GM23338 (cell line): ENCODE results near the gene STAB2. TPM values are rescaled to one million over a fixed set of nuclear protein-coding genes. Genes with fewer than 3 reads are reported as not detected.

Source experiments
- ATAC-seq: fragments of 200-7000 bp; cut with Tn5 transposase; 3 replicates; pipeline ENCODE4 v1.9.1; 2020
- DNase-seq: peaks from one replicate; pipeline ENCODE4 v3.0.0-alpha.2; 2015; ENCODE audit warnings: low spot score
- H2AFZ ChIP-seq: fragments of 200-600 bp; sonication (generic); 2 replicates; pipeline ENCODE4 v1.8.0; 2016; ENCODE audit warnings: antibody characterized with exemption, mild to moderate bottlenecking, moderate library complexity
- H3F3A ChIP-seq: fragments of 200-600 bp; sonication (generic); replicated peaks from 2 replicates; pipeline ENCODE4 v1.8.0; 2017; ENCODE audit warnings: antibody characterized with exemption, mixed run types, low read depth
- H3K27ac ChIP-seq: fragments of 200-600 bp; sonication (generic); 2 replicates; pipeline ENCODE4 v1.6.1; 2016; ENCODE audit warnings: low read depth
- H3K27me3 ChIP-seq: fragments of 200-600 bp; sonication (generic); 2 replicates; pipeline ENCODE4 v1.8.0; 2016; ENCODE audit warnings: mild to moderate bottlenecking, mixed run types, moderate library complexity; ENCODE audit not compliant: insufficient read depth
- H3K36me3 ChIP-seq: fragments of 200-600 bp; sonication (generic); 2 replicates; pipeline ENCODE4 v1.8.0; 2016; ENCODE audit warnings: mild to moderate bottlenecking; ENCODE audit not compliant: insufficient read depth
- H3K4me1 ChIP-seq: fragments of 200-600 bp; sonication (generic); 2 replicates; pipeline ENCODE4 v1.8.0; 2016; ENCODE audit warnings: mild to moderate bottlenecking, moderate library complexity; ENCODE audit not compliant: insufficient read depth
- H3K4me2 ChIP-seq: fragments of 200-600 bp; sonication (generic); 2 replicates; pipeline ENCODE4 v1.7.1; 2017; ENCODE audit warnings: mixed run types
- H3K4me3 ChIP-seq: fragments of 200-600 bp; sonication (generic); 2 replicates; pipeline ENCODE4 v1.6.1; 2016; ENCODE audit warnings: mixed run types
- H3K79me2 ChIP-seq: fragments of 200-600 bp; sonication (generic); replicated peaks from 2 replicates; pipeline ENCODE4 v1.8.0; 2017; ENCODE audit warnings: mild to moderate bottlenecking; ENCODE audit not compliant: insufficient read depth
- H3K9me2 ChIP-seq: fragments of 200-600 bp; sonication (generic); 2 replicates; pipeline ENCODE4 v1.8.0; 2017; ENCODE audit not compliant: insufficient read depth
- H4K20me1 ChIP-seq: fragments of 200-600 bp; sonication (generic); replicated peaks from 2 replicates; pipeline ENCODE4 v1.8.0; 2017; ENCODE audit warnings: mild to moderate bottlenecking; ENCODE audit not compliant: insufficient read depth
- H3K27ac Mint-ChIP-seq: 2 replicates; pipeline ENCODE4 v1.8.0; 2020; ENCODE audit warnings: inconsistent platforms, mild to moderate bottlenecking, moderate library complexity, mixed read lengths
- H3K27me3 Mint-ChIP-seq: 3 replicates; pipeline ENCODE4 v1.8.0; 2022; ENCODE audit warnings: low read depth, mild to moderate bottlenecking, moderate library complexity, mixed read lengths, inconsistent platforms; ENCODE audit not compliant: insufficient read depth, poor library complexity
- H3K36me3 Mint-ChIP-seq: 3 replicates; pipeline ENCODE4 v1.8.0; 2021; ENCODE audit warnings: low read depth, mild to moderate bottlenecking, inconsistent platforms, moderate library complexity, mixed read lengths
- H3K4me1 Mint-ChIP-seq: 3 replicates; pipeline ENCODE4 v1.8.0; 2020; ENCODE audit warnings: mild to moderate bottlenecking, inconsistent platforms, mixed read lengths
- H3K4me3 Mint-ChIP-seq: 3 replicates; pipeline ENCODE4 v1.8.0; 2021; ENCODE audit warnings: moderate library complexity, mild to moderate bottlenecking, inconsistent platforms, mixed read lengths
- H3K9me3 Mint-ChIP-seq: 3 replicates; pipeline ENCODE4 v1.8.0; 2020; ENCODE audit warnings: moderate library complexity, mild to moderate bottlenecking, inconsistent platforms, mixed read lengths
- EZH2 ChIP-seq: fragments of 200-600 bp; sonication (generic); IDR thresholded peaks from one replicate; pipeline ENCODE4 v1.8.0; 2017; ENCODE audit warnings: antibody characterized with exemption, mild to moderate bottlenecking, low read depth; ENCODE audit not compliant: unreplicated experiment
- POLR2AphosphoS5 ChIP-seq: IDR thresholded peaks from 2 replicates; pipeline ENCODE4 v1.6.1; 2016; ENCODE audit warnings: antibody characterized with exemption, low read depth
- ZNF114 ChIP-seq: fragments of 250-450 bp; sonication (Bioruptor Pico); IDR thresholded peaks from 2 replicates; pipeline ENCODE4 v1.5.0; 2020; ENCODE audit warnings: mild to moderate bottlenecking, moderate library complexity
- ZNF331 ChIP-seq: fragments of 250-450 bp; sonication (Bioruptor Pico); IDR thresholded peaks from 2 replicates; pipeline ENCODE4 v1.5.0; 2020; ENCODE audit warnings: low read depth, mild to moderate bottlenecking, moderate library complexity
- polyA plus RNA-seq: library from polyadenylated mRNA; unstranded; fragments of >200 nt; fragmentation: Nextera tagmentation; extraction: Ambion mirVana; gene quantifications from 2 replicates; pipeline ENCODE4 v1.2.1, GENCODE V29; 2016
- total RNA-seq: library from RNA; depleted of rRNA; stranded (reverse); fragments of >200 nt; shearing (Covaris generic); gene quantifications from 2 replicates; pipeline ENCODE4 v1.2.3, GENCODE V29; 2014
- TF ChIP-seq, protein P1 (sequence below): IDR thresholded peaks from 2 replicates; pipeline ENCODE4 v1.6.1; 2016; ENCODE audit warnings: antibody characterized with exemption
- TF ChIP-seq, protein P2 (sequence below), 2 experiments: fragments of 200-600 bp in 1 of 2; sonication (generic) in 1 of 2; conservative IDR thresholded peaks; 2 replicates each; pipeline versions ENCODE4 v1.5.1 to v1.6.1; 2016 to 2017; ENCODE audit warnings: antibody characterized with exemption in 2 of 2, low read depth in 2 of 2, mild to moderate bottlenecking in 2 of 2, moderate library complexity in 1 of 2
- TF ChIP-seq, protein P3 (sequence below): IDR thresholded peaks from one replicate; pipeline ENCODE4 v1.6.1; 2018; ENCODE audit warnings: antibody characterized with exemption; ENCODE audit not compliant: unreplicated experiment
- TF ChIP-seq, protein P4 (sequence below): fragments of 250-450 bp; sonication (Bioruptor Pico); IDR thresholded peaks from 2 replicates; pipeline ENCODE4 v1.5.0; 2020; ENCODE audit warnings: mild to moderate bottlenecking, moderate library complexity

The STAB2 gene
- total and polyA plus RNA-seq, 2 experiments from 2014 or later: 0.14 TPM; not detected in 1

DNA sequence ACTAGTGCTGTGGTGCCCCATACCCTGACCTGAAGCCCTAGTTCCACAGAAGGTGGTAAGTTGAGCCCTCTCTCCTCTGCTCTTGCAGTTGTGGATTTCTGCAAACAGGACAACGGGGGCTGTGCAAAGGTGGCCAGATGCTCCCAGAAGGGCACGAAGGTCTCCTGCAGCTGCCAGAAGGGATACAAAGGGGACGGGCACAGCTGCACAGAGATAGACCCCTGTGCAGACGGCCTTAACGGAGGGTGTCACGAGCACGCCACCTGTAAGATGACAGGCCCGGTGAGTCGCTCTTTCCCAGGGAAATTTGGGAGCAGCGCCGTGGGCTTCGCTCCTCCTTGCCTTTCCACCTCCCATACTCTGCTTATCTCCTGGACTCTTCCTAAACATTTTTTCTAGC lies 161.8 kb downstream of the STAB2 start:
- Mint-ChIP-seq H3K27me3 (peaks cover 4% of the 10 kb centered on the region), H3K9me3 (no peaks in the 10 kb centered on the region), H3K4me1 (peaks cover 7% of the 10 kb centered on the region; the same call in 2 of the 3 replicates), H3K36me3 (no peaks in the 10 kb centered on the region), H3K4me3 (no peak overlapping the region), H3K27ac (no peak overlapping the region)
- no peaks in the 10 kb centered on the region for H3F3A ChIP-seq
- no peaks in the 10 kb centered on the region for H3K27me3 ChIP-seq
- H3K9me2 ChIP-seq: no peaks in the 10 kb centered on the region
- no peak for DNase-seq
- TF ChIP-seq ZNF331 (CRISPR knock-in tag) (no peak), EZH2 (no peak), ZNF114 (no peak), POLR2AphosphoS5 (no peak)
- TF ChIP-seq, protein P1, sequence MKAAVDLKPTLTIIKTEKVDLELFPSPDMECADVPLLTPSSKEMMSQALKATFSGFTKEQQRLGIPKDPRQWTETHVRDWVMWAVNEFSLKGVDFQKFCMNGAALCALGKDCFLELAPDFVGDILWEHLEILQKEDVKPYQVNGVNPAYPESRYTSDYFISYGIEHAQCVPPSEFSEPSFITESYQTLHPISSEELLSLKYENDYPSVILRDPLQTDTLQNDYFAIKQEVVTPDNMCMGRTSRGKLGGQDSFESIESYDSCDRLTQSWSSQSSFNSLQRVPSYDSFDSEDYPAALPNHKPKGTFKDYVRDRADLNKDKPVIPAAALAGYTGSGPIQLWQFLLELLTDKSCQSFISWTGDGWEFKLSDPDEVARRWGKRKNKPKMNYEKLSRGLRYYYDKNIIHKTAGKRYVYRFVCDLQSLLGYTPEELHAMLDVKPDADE: no peak
- TF ChIP-seq, protein P2, sequence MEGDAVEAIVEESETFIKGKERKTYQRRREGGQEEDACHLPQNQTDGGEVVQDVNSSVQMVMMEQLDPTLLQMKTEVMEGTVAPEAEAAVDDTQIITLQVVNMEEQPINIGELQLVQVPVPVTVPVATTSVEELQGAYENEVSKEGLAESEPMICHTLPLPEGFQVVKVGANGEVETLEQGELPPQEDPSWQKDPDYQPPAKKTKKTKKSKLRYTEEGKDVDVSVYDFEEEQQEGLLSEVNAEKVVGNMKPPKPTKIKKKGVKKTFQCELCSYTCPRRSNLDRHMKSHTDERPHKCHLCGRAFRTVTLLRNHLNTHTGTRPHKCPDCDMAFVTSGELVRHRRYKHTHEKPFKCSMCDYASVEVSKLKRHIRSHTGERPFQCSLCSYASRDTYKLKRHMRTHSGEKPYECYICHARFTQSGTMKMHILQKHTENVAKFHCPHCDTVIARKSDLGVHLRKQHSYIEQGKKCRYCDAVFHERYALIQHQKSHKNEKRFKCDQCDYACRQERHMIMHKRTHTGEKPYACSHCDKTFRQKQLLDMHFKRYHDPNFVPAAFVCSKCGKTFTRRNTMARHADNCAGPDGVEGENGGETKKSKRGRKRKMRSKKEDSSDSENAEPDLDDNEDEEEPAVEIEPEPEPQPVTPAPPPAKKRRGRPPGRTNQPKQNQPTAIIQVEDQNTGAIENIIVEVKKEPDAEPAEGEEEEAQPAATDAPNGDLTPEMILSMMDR (conservative IDR thresholded peaks at IDR 0.05; ENCODE audit: low read depth in 2 of 2): no peak
- TF ChIP-seq, protein P3, sequence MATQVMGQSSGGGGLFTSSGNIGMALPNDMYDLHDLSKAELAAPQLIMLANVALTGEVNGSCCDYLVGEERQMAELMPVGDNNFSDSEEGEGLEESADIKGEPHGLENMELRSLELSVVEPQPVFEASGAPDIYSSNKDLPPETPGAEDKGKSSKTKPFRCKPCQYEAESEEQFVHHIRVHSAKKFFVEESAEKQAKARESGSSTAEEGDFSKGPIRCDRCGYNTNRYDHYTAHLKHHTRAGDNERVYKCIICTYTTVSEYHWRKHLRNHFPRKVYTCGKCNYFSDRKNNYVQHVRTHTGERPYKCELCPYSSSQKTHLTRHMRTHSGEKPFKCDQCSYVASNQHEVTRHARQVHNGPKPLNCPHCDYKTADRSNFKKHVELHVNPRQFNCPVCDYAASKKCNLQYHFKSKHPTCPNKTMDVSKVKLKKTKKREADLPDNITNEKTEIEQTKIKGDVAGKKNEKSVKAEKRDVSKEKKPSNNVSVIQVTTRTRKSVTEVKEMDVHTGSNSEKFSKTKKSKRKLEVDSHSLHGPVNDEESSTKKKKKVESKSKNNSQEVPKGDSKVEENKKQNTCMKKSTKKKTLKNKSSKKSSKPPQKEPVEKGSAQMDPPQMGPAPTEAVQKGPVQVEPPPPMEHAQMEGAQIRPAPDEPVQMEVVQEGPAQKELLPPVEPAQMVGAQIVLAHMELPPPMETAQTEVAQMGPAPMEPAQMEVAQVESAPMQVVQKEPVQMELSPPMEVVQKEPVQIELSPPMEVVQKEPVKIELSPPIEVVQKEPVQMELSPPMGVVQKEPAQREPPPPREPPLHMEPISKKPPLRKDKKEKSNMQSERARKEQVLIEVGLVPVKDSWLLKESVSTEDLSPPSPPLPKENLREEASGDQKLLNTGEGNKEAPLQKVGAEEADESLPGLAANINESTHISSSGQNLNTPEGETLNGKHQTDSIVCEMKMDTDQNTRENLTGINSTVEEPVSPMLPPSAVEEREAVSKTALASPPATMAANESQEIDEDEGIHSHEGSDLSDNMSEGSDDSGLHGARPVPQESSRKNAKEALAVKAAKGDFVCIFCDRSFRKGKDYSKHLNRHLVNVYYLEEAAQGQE: no peak
- TF ChIP-seq, protein P4, sequence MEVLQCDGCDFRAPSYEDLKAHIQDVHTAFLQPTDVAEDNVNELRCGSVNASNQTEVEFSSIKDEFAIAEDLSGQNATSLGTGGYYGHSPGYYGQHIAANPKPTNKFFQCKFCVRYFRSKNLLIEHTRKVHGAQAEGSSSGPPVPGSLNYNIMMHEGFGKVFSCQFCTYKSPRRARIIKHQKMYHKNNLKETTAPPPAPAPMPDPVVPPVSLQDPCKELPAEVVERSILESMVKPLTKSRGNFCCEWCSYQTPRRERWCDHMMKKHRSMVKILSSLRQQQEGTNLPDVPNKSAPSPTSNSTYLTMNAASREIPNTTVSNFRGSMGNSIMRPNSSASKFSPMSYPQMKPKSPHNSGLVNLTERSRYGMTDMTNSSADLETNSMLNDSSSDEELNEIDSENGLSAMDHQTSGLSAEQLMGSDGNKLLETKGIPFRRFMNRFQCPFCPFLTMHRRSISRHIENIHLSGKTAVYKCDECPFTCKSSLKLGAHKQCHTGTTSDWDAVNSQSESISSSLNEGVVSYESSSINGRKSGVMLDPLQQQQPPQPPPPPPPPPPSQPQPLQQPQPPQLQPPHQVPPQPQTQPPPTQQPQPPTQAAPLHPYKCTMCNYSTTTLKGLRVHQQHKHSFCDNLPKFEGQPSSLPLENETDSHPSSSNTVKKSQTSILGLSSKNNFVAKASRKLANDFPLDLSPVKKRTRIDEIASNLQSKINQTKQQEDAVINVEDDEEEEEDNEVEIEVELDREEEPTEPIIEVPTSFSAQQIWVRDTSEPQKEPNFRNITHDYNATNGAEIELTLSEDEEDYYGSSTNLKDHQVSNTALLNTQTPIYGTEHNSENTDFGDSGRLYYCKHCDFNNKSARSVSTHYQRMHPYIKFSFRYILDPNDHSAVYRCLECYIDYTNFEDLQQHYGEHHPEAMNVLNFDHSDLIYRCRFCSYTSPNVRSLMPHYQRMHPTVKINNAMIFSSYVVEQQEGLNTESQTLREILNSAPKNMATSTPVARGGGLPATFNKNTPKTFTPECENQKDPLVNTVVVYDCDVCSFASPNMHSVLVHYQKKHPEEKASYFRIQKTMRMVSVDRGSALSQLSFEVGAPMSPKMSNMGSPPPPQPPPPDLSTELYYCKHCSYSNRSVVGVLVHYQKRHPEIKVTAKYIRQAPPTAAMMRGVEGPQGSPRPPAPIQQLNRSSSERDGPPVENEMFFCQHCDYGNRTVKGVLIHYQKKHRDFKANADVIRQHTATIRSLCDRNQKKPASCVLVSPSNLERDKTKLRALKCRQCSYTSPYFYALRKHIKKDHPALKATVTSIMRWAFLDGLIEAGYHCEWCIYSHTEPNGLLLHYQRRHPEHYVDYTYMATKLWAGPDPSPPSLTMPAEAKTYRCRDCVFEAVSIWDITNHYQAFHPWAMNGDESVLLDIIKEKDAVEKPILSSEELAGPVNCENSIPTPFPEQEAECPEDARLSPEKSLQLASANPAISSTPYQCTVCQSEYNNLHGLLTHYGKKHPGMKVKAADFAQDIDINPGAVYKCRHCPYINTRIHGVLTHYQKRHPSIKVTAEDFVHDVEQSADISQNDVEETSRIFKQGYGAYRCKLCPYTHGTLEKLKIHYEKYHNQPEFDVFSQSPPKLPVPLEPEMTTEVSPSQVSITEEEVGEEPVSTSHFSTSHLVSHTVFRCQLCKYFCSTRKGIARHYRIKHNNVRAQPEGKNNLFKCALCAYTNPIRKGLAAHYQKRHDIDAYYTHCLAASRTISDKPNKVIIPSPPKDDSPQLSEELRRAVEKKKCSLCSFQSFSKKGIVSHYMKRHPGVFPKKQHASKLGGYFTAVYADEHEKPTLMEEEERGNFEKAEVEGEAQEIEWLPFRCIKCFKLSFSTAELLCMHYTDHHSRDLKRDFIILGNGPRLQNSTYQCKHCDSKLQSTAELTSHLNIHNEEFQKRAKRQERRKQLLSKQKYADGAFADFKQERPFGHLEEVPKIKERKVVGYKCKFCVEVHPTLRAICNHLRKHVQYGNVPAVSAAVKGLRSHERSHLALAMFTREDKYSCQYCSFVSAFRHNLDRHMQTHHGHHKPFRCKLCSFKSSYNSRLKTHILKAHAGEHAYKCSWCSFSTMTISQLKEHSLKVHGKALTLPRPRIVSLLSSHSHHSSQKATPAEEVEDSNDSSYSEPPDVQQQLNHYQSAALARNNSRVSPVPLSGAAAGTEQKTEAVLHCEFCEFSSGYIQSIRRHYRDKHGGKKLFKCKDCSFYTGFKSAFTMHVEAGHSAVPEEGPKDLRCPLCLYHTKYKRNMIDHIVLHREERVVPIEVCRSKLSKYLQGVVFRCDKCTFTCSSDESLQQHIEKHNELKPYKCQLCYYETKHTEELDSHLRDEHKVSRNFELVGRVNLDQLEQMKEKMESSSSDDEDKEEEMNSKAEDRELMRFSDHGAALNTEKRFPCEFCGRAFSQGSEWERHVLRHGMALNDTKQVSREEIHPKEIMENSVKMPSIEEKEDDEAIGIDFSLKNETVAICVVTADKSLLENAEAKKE: no peak
- H3K4me3 ChIP-seq: no peak overlapping the region
- no peaks in the 10 kb centered on the region for H3K79me2 ChIP-seq
- no peaks in the 10 kb centered on the region for H4K20me1 ChIP-seq
- no peak for ATAC-seq
- no peak overlapping the region for H3K27ac ChIP-seq
- H3K36me3 ChIP-seq: no peaks in the 10 kb centered on the region
- no peak overlapping the region for H2AFZ ChIP-seq
- H3K4me1 ChIP-seq: no peaks in the 10 kb centered on the region
- H3K4me2 ChIP-seq: no peak overlapping the region
